Right renal cortex interstitium (tissue), 3 donors: ENCODE results near the gene MVB12B. TPM values are rescaled to one million over a fixed set of nuclear protein-coding genes. Genes with fewer than 3 reads are reported as not detected.
"Not testable (repeated sequence)": the region's sequence is repeated elsewhere in the genome, so short reads cannot be mapped to it uniquely, and the experiment has no call there.

Experiments
- DNase-seq, 3 donors: peaks; one replicate each; pipeline ENCODE4 v3.0.0-alpha.2; 2013; ENCODE audit warnings: low read depth in 3 of 3, low spot score in 2 of 3
- polyA plus RNA-seq, 3 donors: library from polyadenylated mRNA; unstranded; fragments of 120-200 nt; gene quantifications; one replicate each; pipeline ENCODE4 v1.2.1, GENCODE V29; 2013; ENCODE audit not compliant: insufficient read length in 3 of 3

The MVB12B gene
- polyA plus RNA-seq, 3 donors = 14.5 to 17.4 (median 16.0) TPM

- DNase-seq = no peak
Measured at GRCh38 chr9:126546036-126546435, 219.4 kb downstream of the MVB12B start.

- no peak for DNase-seq
Measured at GRCh38 chr9:126548312-126548711, 221.7 kb downstream of the MVB12B start.

GRCh38 chr9:126549246-126550006, 222.8 kb downstream of the MVB12B start:
- DNase-seq = no peak

DNA sequence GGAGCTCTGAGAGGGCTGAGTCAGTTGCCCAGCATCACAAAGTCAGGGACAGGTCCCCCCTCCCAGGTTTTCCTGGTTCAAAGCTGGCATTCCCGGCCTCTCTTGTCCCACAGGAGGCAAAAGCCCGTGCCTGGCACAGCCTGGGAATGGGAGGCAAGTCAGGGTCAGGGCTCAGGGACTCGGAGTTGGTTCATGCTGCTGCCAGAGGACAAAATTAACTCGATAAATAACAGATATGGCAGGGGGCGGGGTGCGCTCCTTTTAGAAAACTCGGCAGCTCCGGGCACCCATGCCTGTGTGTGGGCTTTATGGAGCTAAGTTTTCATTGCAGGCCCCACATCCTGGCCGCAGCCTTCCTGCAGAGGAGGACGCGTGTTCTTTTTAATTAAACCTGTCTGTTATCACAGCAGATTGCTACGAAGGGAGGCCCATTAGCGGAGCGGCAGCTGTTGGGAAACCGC, 224.3 kb downstream of the MVB12B start:
- DNase-seq = no peak

GRCh38 chr9:126551812-126552211, 225.2 kb downstream of the MVB12B start:
- DNase-seq = no peak

GRCh38 chr9:126554292-126554691, 227.7 kb downstream of the MVB12B start:
- DNase-seq = no peak

DNA sequence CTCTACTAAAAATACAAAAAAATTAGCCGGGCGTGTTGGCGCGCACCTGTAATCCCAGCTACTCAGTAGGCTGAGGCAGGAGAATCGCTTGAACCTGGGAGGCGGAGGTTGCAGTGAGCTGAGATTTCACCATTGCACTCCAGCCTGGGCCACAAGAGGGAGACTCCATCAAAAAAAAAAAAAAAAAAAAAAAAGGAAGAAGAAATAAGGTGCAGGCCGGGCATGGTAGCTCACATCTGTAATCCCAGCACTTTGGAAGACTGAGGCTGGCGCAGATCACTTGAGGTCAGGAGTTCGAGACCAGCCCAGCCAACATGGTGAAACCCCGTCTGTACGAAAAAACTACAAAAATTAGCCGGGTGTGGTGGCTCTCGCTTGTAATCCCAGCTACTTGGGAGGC, 228.8 kb downstream of the MVB12B start:
- not testable (repeated sequence) for DNase-seq
